Mononuclear cell (primary cell): ENCODE measurements around the gene CDK6. TPM values are rescaled to one million over a fixed set of nuclear protein-coding genes. Genes with fewer than 3 reads are reported as not detected.
A peak's percentile ranks its signal among the peaks of the same experiment; 100 is the strongest.

Experiments
- H3K27me3 ChIP-seq: 2 replicates; pipeline ENCODE4 v1.6.0; 2011; ENCODE audit warnings: low read length, control low read depth; ENCODE audit not compliant: insufficient read depth
- H3K4me1 ChIP-seq: 2 replicates; pipeline ENCODE4 v1.5.1; 2011; ENCODE audit warnings: mild to moderate bottlenecking, low read length, control low read depth; ENCODE audit not compliant: insufficient read depth
- H3K4me3 ChIP-seq: 2 replicates; pipeline ENCODE4 v1.5.1; 2011; ENCODE audit warnings: mild to moderate bottlenecking, low read length, moderate library complexity
- H3K9me3 ChIP-seq: 2 replicates; pipeline ENCODE4 v1.5.1; 2011; ENCODE audit warnings: low read depth, mild to moderate bottlenecking, control low read depth, low read length
- total RNA-seq: library from RNA; depleted of rRNA; stranded (reverse); fragments of >200 nt; gene quantifications from one replicate; pipeline ENCODE4 v1.2.3, GENCODE V29; 2012

The CDK6 gene
- total RNA-seq, 1 donor: 28.4 TPM

GRCh38 chr7:92717993-92718716 is 118.2 kb downstream of the CDK6 start:
- Histone ChIP-seq H3K27me3 (no peaks in the 10 kb centered on the region), H3K9me3 (no peaks in the 10 kb centered on the region), H3K4me1 (peaks cover 16% of the 10 kb centered on the region), H3K4me3 (peak overlapping the region; percentile 47)

- Histone ChIP-seq H3K9me3 (no peaks in the 10 kb centered on the region), H3K4me3 (peak overlapping the region; percentile 47), H3K4me1 (peaks cover 16% of the 10 kb centered on the region), H3K27me3 (no peaks in the 10 kb centered on the region)
These were observed 118.8 kb downstream of the CDK6 start for GRCh38 chr7:92717623-92717992.

- no peaks in the 10 kb centered on the region for H3K27me3 ChIP-seq
- no peaks in the 10 kb centered on the region for H3K9me3 ChIP-seq
- no peak overlapping the region for H3K4me3 ChIP-seq
- peaks cover 16% of the 10 kb centered on the region for H3K4me1 ChIP-seq
These were observed 119.4 kb downstream of the CDK6 start for GRCh38 chr7:92716825-92717580.

- peaks cover 16% of the 10 kb centered on the region for H3K4me1 ChIP-seq
- no peaks in the 10 kb centered on the region for H3K9me3 ChIP-seq
- H3K4me3 ChIP-seq: no peak overlapping the region
- H3K27me3 ChIP-seq: no peaks in the 10 kb centered on the region
These were observed 120.4 kb downstream of the CDK6 start for GRCh38 chr7:92715963-92716362.

- H3K27me3 ChIP-seq: no peaks in the 10 kb centered on the region
- no peak overlapping the region for H3K4me3 ChIP-seq
- no peaks in the 10 kb centered on the region for H3K9me3 ChIP-seq
- peaks cover 16% of the 10 kb centered on the region for H3K4me1 ChIP-seq
These were observed 121.6 kb downstream of the CDK6 start for GRCh38 chr7:92714767-92715166.

- no peaks in the 10 kb centered on the region for H3K27me3 ChIP-seq
- no peak overlapping the region for H3K4me3 ChIP-seq
- peaks cover 16% of the 10 kb centered on the region for H3K4me1 ChIP-seq
- no peaks in the 10 kb centered on the region for H3K9me3 ChIP-seq
These were observed 122.1 kb downstream of the CDK6 start for GRCh38 chr7:92714280-92714679.

GRCh38 chr7:92709912-92710311 is 126.5 kb downstream of the CDK6 start:
- no peaks in the 10 kb centered on the region for H3K4me1 ChIP-seq
- H3K9me3 ChIP-seq: no peaks in the 10 kb centered on the region
- H3K4me3 ChIP-seq: no peak overlapping the region
- H3K27me3 ChIP-seq: no peaks in the 10 kb centered on the region

- Histone ChIP-seq H3K27me3 (no peaks in the 10 kb centered on the region), H3K4me3 (no peak overlapping the region), H3K4me1 (no peaks in the 10 kb centered on the region), H3K9me3 (no peaks in the 10 kb centered on the region)
These were observed 127.2 kb downstream of the CDK6 start for GRCh38 chr7:92709150-92709549.

- Histone ChIP-seq H3K27me3 (no peaks in the 10 kb centered on the region), H3K4me1 (no peaks in the 10 kb centered on the region), H3K9me3 (no peaks in the 10 kb centered on the region), H3K4me3 (no peak overlapping the region)
These were observed 128.0 kb downstream of the CDK6 start for GRCh38 chr7:92708111-92709042.

GRCh38 chr7:92707435-92707834 is 128.9 kb downstream of the CDK6 start:
- no peaks in the 10 kb centered on the region for H3K9me3 ChIP-seq
- no peaks in the 10 kb centered on the region for H3K27me3 ChIP-seq
- H3K4me3 ChIP-seq: no peak overlapping the region
- no peaks in the 10 kb centered on the region for H3K4me1 ChIP-seq

GRCh38 chr7:92706563-92706962 is 129.8 kb downstream of the CDK6 start:
- Histone ChIP-seq H3K27me3 (no peaks in the 10 kb centered on the region), H3K9me3 (no peaks in the 10 kb centered on the region), H3K4me1 (no peaks in the 10 kb centered on the region), H3K4me3 (no peak overlapping the region)

- Histone ChIP-seq H3K4me3 (no peak overlapping the region), H3K27me3 (no peaks in the 10 kb centered on the region), H3K9me3 (no peaks in the 10 kb centered on the region), H3K4me1 (no peaks in the 10 kb centered on the region)
These were observed 130.5 kb downstream of the CDK6 start for GRCh38 chr7:92705831-92706230.

- Histone ChIP-seq H3K27me3 (no peaks in the 10 kb centered on the region), H3K4me3 (no peak overlapping the region), H3K9me3 (no peaks in the 10 kb centered on the region), H3K4me1 (no peaks in the 10 kb centered on the region)
These were observed 131.5 kb downstream of the CDK6 start for GRCh38 chr7:92704858-92705257.

- no peaks in the 10 kb centered on the region for H3K9me3 ChIP-seq
- H3K4me1 ChIP-seq: no peaks in the 10 kb centered on the region
- H3K27me3 ChIP-seq: no peaks in the 10 kb centered on the region
- no peak overlapping the region for H3K4me3 ChIP-seq
These were observed 133.8 kb downstream of the CDK6 start for GRCh38 chr7:92702535-92702934.

- no peaks in the 10 kb centered on the region for H3K9me3 ChIP-seq
- no peak overlapping the region for H3K4me3 ChIP-seq
- peaks cover 9% of the 10 kb centered on the region for H3K4me1 ChIP-seq
- H3K27me3 ChIP-seq: no peaks in the 10 kb centered on the region
These were observed 136.3 kb downstream of the CDK6 start for GRCh38 chr7:92699966-92700514.
